Suppressor macrophage (primary cell): ENCODE results near the gene KRTAP10-2.
"Not testable (repeated sequence)": the region's sequence is repeated elsewhere in the genome, so short reads cannot be mapped to it uniquely, and the experiment has no call there.

Experiments
- DNase-seq, 4 experiments: peaks; one replicate each; pipeline ENCODE4 v3.0.0-alpha.2; 2020 to 2022

KRTAP10-2 gene

GRCh38 chr21:44582055-44582454 is 30.8 kb upstream of the KRTAP10-2 start:
- DNase-seq, result no peak

GRCh38 chr21:44581158-44581557 is 29.9 kb upstream of the KRTAP10-2 start:
- DNase-seq, result no peak

- not testable (repeated sequence) for DNase-seq
These were observed 29.0 kb upstream of the KRTAP10-2 start, which contains the start of gene KRTAP10-5 for GRCh38 chr21:44580231-44580821. Gene KRTAP10-5, minus strand, starts transcription at chr21:44580604. Its CDS starts 26 bp downstream, at chr21:44580578.

- DNase-seq, result no peak
These were observed 28.5 kb upstream of the KRTAP10-2 start for GRCh38 chr21:44579833-44580144.

- no peak for DNase-seq
These were observed 27.9 kb upstream of the KRTAP10-2 start for GRCh38 chr21:44579056-44579832.

GRCh38 chr21:44578371-44579055 is 27.2 kb upstream of the KRTAP10-2 start:
- DNase-seq, result no peak

- no peak for DNase-seq
These were observed 24.7 kb upstream of the KRTAP10-2 start for GRCh38 chr21:44576025-44576420.

GRCh38 chr21:44575307-44576024 is 24.2 kb upstream of the KRTAP10-2 start:
- no peak for DNase-seq

- no peak for DNase-seq
These were observed 23.4 kb upstream of the KRTAP10-2 start for GRCh38 chr21:44574457-44575306.

- not testable (repeated sequence) for DNase-seq
These were observed 22.5 kb upstream of the KRTAP10-2 start, which contains the start of gene KRTAP10-4 for GRCh38 chr21:44573630-44574456. Gene KRTAP10-4, plus strand, starts transcription at chr21:44573729. Its CDS starts 30 bp downstream, at chr21:44573759.

GRCh38 chr21:44572959-44573583 is 21.8 kb upstream of the KRTAP10-2 start:
- DNase-seq, result no peak

- DNase-seq, result no peak
These were observed 20.8 kb upstream of the KRTAP10-2 start for GRCh38 chr21:44571844-44572782.

GRCh38 chr21:44571296-44571695 is 20.0 kb upstream of the KRTAP10-2 start:
- DNase-seq, result no peak

GRCh38 chr21:44569861-44570517 is 18.7 kb upstream of the KRTAP10-2 start:
- no peak for DNase-seq

- no peak for DNase-seq
These were observed 17.6 kb upstream of the KRTAP10-2 start for GRCh38 chr21:44568667-44569556.

- DNase-seq, result no peak
These were observed 17.0 kb upstream of the KRTAP10-2 start for GRCh38 chr21:44568261-44568660.

GRCh38 chr21:44567481-44568171 is 16.3 kb upstream of the KRTAP10-2 start:
- DNase-seq, result no peak
